ENCODE results near the gene IQSEC1.

Gene IQSEC1

GRCh38 chr3:13106308-13107001, 33.2 kb upstream of the IQSEC1 start:
- no peak for DNase-seq (ENCODE audit: low read depth)
- H3K4me3 ChIP-seq (ENCODE audit: low read length), result no peak overlapping the region
- TF ChIP-seq, protein P1, sequence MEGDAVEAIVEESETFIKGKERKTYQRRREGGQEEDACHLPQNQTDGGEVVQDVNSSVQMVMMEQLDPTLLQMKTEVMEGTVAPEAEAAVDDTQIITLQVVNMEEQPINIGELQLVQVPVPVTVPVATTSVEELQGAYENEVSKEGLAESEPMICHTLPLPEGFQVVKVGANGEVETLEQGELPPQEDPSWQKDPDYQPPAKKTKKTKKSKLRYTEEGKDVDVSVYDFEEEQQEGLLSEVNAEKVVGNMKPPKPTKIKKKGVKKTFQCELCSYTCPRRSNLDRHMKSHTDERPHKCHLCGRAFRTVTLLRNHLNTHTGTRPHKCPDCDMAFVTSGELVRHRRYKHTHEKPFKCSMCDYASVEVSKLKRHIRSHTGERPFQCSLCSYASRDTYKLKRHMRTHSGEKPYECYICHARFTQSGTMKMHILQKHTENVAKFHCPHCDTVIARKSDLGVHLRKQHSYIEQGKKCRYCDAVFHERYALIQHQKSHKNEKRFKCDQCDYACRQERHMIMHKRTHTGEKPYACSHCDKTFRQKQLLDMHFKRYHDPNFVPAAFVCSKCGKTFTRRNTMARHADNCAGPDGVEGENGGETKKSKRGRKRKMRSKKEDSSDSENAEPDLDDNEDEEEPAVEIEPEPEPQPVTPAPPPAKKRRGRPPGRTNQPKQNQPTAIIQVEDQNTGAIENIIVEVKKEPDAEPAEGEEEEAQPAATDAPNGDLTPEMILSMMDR (conservative IDR thresholded peaks at IDR 0.05; ENCODE audit: low read length), result no peak

- H3K4me3 ChIP-seq (ENCODE audit: low read length), result no peak overlapping the region
- TF ChIP-seq, protein P1 (conservative IDR thresholded peaks at IDR 0.05; ENCODE audit: low read length), result no peak
- DNase-seq (ENCODE audit: low read depth), result no peak
Measured at GRCh38 chr3:13105896-13106250, 32.6 kb upstream of the IQSEC1 start.

DNA sequence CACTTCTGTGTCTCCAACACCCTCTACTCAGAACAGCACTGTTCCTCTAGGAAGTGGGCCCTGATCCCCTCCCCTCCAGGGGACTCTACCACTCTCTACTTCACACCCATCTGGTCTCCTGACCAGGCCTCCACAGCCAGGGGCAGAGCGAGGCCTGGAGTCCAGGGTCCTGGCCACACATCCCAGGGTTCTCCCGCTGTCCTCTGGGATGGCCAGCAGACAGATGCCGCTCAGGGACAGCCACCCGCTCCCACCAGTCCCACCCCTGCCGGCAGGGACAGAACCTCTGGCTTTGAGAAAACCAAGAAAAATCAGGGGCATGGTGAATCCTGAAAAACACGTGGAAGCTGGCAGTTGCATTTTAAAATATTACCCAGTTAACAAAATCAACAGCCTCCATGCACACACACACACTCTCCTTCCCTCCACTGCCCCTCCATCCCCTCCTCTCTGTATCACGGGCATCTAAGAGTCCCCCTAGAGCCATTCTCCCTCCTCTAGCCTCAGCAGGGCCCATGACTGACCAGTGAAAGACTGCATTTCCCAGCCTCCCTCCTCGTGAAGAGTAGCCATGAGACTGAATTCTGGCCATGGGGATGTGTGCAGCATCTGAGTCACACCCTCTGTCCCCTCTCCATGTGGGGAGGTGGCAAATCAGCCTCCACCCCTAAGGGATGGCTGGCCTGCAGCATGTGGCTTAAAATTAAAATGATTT, 32.1 kb upstream of the IQSEC1 start:
- no peak for DNase-seq (ENCODE audit: low read depth)
- TF ChIP-seq, protein P1 (conservative IDR thresholded peaks at IDR 0.05; ENCODE audit: low read length), result no peak
- H3K4me3 ChIP-seq (ENCODE audit: low read length), result no peak overlapping the region

DNA sequence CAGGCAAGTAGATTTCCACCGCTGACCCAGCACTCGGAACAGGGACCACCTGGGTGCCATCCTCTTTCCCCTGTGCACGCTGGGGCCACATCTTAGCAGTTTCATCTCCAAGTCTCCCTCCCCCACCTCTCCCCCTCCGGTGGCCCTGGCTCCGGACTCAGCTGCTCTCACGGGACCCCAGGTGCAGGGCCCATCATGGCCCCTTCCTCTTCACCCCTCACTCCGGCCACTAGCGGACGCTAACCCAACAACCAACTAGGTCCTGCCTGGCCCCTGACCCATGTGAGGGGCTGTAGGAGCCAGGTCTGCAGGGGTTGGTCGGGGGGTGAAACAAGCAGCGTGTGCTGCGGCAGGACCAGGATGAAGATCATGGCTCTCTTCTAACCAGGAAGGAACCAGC, 31.3 kb upstream of the IQSEC1 start:
- TF ChIP-seq, protein P1 (conservative IDR thresholded peaks at IDR 0.05; ENCODE audit: low read length), result no peak
- no peak overlapping the region for H3K4me3 ChIP-seq (ENCODE audit: low read length)
- DNase-seq (ENCODE audit: low read depth), result no peak

DNA sequence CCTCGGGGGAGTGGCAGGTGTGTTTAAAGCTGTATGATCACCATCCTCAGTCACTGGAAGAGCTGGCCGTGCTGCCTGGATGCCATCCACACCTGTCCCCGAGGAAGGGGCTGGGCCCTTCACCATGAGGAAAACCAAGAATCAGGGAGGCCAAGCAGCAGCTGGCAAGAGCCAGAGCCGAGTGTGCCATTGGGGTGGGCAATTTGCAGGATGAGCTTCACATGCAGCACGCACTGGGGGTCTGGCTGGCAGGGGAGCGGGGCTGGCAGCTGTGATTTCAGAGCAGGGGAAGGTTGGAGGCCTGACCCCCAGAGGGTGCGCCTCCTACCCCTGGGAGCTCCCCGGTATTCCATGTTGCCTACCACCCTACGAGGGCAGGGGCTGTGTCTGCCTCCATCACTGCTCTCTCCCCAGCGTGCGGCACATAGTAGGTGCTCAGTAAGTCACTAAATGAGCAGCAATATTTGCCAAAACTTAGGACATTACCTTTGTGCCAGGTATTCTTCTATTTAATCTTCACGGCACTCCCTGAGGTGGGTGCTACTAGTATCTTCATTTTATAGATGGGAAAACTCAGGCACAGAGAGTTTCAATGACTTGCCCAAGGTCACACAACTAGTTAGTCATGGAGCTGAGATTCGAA, 30.3 kb upstream of the IQSEC1 start:
- no peak for DNase-seq (ENCODE audit: low read depth)
- no peak overlapping the region for H3K4me3 ChIP-seq (ENCODE audit: low read length)
- TF ChIP-seq, protein P1 (conservative IDR thresholded peaks at IDR 0.05; ENCODE audit: low read length), result no peak

DNA sequence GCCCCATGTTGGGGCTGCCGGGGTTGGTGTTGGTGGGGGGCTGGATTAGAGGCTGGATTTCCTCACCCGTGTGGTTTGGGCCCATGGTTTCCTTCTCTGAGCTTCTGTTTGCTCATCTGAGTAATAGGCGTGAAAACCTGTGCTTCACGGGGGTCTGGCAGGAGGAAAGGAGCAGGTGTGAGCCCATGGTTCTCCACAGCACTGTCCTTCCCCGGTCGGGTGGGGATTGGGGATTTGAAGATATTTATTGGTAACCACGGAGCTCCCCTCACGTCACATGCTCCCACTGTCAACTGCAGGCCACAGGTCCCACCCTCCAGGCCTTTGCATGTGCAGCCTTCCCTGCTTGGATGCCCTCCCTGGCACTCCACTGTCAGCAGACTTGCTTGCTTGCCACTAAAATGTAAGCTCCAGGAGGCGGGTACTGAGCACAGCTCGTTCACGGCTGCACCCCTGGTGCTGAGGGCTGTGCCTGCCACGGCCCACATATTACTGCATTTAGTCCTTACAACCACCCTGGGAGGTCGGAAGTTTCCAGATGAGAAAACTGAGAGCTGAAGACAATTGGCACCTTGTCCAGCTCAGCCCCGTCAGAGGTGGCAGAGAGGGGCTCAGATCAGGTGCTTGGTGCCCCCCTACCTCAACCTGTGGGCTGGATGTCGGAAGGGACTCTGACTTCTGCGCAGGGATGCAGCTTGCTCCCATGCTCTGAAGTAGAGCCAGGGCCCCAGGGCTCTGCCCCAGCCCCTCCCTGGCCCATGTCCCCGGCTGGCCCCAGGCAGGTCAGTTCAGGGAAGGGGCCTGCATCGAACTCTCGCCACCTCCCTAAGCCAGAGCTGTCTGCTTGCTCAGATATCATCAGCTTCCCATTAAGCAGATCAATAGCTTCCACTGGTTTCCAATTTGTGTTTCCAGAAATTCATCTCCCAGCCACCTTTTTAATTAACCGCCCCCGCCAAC, 29.4 kb upstream of the IQSEC1 start:
- TF ChIP-seq, protein P1 (conservative IDR thresholded peaks at IDR 0.05; ENCODE audit: low read length), result no peak
- no peak for DNase-seq (ENCODE audit: low read depth)
- no peak overlapping the region for H3K4me3 ChIP-seq (ENCODE audit: low read length)

All from AG10803 (cell line).